Stimulated activated CD4-positive, alpha-beta T cell treated with anti-CD3 and anti-CD28 coated beads, Interleukin-4, amount 100 ng/mL, for 1 hour (primary cell): Measurements from ENCODE around the gene COMMD2.

Experiments used
- DNase-seq: peaks from one replicate; pipeline ENCODE4 v3.0.0-alpha.2; 2020

The COMMD2 gene

GRCh38 chr3:149752051-149752787, at the start of gene COMMD2:
TSS of gene COMMD2 (minus strand) at chr3:149752489. CDS start at chr3:149752444, 45 bp downstream.
- DNase-seq, result peak; percentile 72

- DNase-seq, result no peak
Observed at GRCh38 chr3:149801639-149802038, 49.4 kb upstream of the COMMD2 start.

GRCh38 chr3:149801195-149801594, 48.9 kb upstream of the COMMD2 start:
- no peak for DNase-seq

- no peak for DNase-seq
Observed at GRCh38 chr3:149800693-149801092, 48.4 kb upstream of the COMMD2 start.

GRCh38 chr3:149796026-149796425, 43.7 kb upstream of the COMMD2 start:
- DNase-seq, result no peak

- no peak for DNase-seq
Observed at GRCh38 chr3:149792452-149793270, 40.4 kb upstream of the COMMD2 start, which contains the start of gene ANKUB1. TSS of gene ANKUB1 (minus strand) at chr3:149792554. CDS start at chr3:149792366, 188 bp downstream.

- DNase-seq, result no peak
Observed at GRCh38 chr3:149790698-149791097, 38.4 kb upstream of the COMMD2 start.

- DNase-seq, result no peak
Observed at GRCh38 chr3:149790268-149790667, 38.0 kb upstream of the COMMD2 start.

- no peak for DNase-seq
Observed at GRCh38 chr3:149784064-149784704, 31.9 kb upstream of the COMMD2 start.

GRCh38 chr3:149783576-149783975, 31.3 kb upstream of the COMMD2 start:
- DNase-seq, result no peak

- no peak for DNase-seq
Observed at GRCh38 chr3:149781741-149782140, 29.5 kb upstream of the COMMD2 start.

- DNase-seq, result no peak
Observed at GRCh38 chr3:149781211-149781610, 28.9 kb upstream of the COMMD2 start.

GRCh38 chr3:149777414-149778214, 25.3 kb upstream of the COMMD2 start:
- DNase-seq, result no peak

- no peak for DNase-seq
Observed at GRCh38 chr3:149776170-149776569, 23.9 kb upstream of the COMMD2 start.

- no peak for DNase-seq
Observed at GRCh38 chr3:149772861-149773260, 20.6 kb upstream of the COMMD2 start.

- DNase-seq, result peak; percentile 11
Observed at GRCh38 chr3:149771652-149772271, 19.5 kb upstream of the COMMD2 start.

GRCh38 chr3:149770246-149770645, 18.0 kb upstream of the COMMD2 start:
- DNase-seq, result no peak

- DNase-seq, result no peak
Observed at GRCh38 chr3:149768704-149769103, 16.4 kb upstream of the COMMD2 start.

GRCh38 chr3:149767720-149768119, 15.4 kb upstream of the COMMD2 start:
- no peak for DNase-seq

GRCh38 chr3:149765762-149766334, 13.6 kb upstream of the COMMD2 start:
- no peak for DNase-seq

- no peak for DNase-seq
Observed at GRCh38 chr3:149764302-149764701, 12.0 kb upstream of the COMMD2 start.
